ENCODE results near the gene BIK. TPM values are rescaled to one million over a fixed set of nuclear protein-coding genes. Genes with fewer than 3 reads are reported as not detected.
A peak's percentile ranks its signal among the peaks of the same experiment; 100 is the strongest.
"Not testable (repeated sequence)": the region's sequence is repeated elsewhere in the genome, so short reads cannot be mapped to it uniquely, and the experiment has no call there.

BIK gene
- total RNA-seq, 4 donors from 2014 or later = 7.4 to 16.5 (median 15.6) TPM; not detected in 1

DNA sequence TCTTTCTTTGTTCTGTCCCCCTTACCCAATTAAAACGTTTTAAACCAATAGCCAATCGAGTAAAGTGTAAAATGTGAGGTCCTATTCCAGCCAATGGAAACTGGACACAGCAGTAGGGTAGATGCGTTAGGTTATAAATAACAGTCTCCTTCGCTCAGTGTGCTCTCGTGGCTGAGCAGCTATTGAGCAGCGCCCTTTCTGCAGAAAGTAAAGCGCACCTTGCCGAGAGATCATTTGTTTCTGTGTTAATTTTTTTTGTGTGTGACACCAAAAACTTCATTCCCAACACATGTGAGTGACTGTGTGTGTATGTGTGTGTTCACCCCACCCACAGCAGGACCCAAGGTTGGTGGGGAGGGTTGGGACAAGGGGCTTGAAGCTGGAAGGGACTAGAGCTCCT is 14.1 kb upstream of the BIK start:
- Histone ChIP-seq H3K36me3 (no peaks in the 10 kb centered on the region), H3K4me1 (no peaks in the 10 kb centered on the region), H3K9me3 (peaks cover 0 to 9% (median 0%) of the 10 kb centered on the region in 4 donors), H3K4me3 (no peak overlapping the region), H3K27me3 (no peaks in the 10 kb centered on the region), H3K27ac (no peak overlapping the region)
- TF ChIP-seq, protein P1, sequence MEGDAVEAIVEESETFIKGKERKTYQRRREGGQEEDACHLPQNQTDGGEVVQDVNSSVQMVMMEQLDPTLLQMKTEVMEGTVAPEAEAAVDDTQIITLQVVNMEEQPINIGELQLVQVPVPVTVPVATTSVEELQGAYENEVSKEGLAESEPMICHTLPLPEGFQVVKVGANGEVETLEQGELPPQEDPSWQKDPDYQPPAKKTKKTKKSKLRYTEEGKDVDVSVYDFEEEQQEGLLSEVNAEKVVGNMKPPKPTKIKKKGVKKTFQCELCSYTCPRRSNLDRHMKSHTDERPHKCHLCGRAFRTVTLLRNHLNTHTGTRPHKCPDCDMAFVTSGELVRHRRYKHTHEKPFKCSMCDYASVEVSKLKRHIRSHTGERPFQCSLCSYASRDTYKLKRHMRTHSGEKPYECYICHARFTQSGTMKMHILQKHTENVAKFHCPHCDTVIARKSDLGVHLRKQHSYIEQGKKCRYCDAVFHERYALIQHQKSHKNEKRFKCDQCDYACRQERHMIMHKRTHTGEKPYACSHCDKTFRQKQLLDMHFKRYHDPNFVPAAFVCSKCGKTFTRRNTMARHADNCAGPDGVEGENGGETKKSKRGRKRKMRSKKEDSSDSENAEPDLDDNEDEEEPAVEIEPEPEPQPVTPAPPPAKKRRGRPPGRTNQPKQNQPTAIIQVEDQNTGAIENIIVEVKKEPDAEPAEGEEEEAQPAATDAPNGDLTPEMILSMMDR (IDR thresholded peaks at IDR 0.05) = no peak
- no peak for TF ChIP-seq POLR2A (IDR thresholded peaks at IDR 0.05)
- no peak for DNase-seq

- TF ChIP-seq, protein P1 (IDR thresholded peaks at IDR 0.05) = no peak
- TF ChIP-seq POLR2A (IDR thresholded peaks at IDR 0.05) = no peak
- no peaks in the 10 kb centered on the region for H3K27me3 ChIP-seq
- H3K36me3 ChIP-seq = no peaks in the 10 kb centered on the region
- no peak overlapping the region for H3K27ac ChIP-seq
- no peak for DNase-seq
- H3K4me1 ChIP-seq = peaks cover 0 to under 1% (median 0%) of the 10 kb centered on the region in 4 donors
- H3K9me3 ChIP-seq = peaks cover 0 to 9% (median 0%) of the 10 kb centered on the region in 4 donors
- no peak overlapping the region for H3K4me3 ChIP-seq
Measured at GRCh38 chr22:43098356-43098755, 12.2 kb upstream of the BIK start.

- H3K4me3 ChIP-seq = no peak overlapping the region
- DNase-seq = no peak
- peaks cover 0 to 7% (median 0%) of the 10 kb centered on the region in 4 donors for H3K4me1 ChIP-seq
- H3K36me3 ChIP-seq = no peaks in the 10 kb centered on the region
- no peak overlapping the region for H3K27ac ChIP-seq
- no peaks in the 10 kb centered on the region for H3K27me3 ChIP-seq
- H3K9me3 ChIP-seq = peaks cover 0 to 9% (median 0%) of the 10 kb centered on the region in 4 donors
- TF ChIP-seq, protein P1 (IDR thresholded peaks at IDR 0.05) = no peak
- TF ChIP-seq POLR2A (IDR thresholded peaks at IDR 0.05) = no peak
Measured at GRCh38 chr22:43099095-43099494, 11.5 kb upstream of the BIK start.

DNA sequence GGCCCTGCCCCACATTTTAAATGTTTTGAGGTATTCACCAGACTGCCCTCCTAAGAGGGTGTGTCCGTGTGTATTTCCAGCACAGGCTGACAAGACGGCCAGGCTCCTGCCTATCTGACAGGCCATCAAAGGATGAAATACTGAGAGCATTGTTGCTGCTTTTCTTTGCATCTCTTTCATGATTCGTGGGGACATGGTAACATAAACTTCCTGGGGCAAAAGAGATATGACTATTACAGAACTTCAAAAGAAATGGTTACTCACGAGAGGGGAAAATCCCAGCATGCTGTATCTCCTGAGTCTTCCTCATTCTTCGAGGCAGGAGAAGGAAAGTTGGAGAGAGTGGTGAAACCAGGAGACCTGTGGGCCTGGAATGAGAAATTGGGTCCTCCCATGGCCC is 10.3 kb upstream of the BIK start:
- H3K27ac ChIP-seq = no peak overlapping the region
- H3K4me3 ChIP-seq = no peak overlapping the region
- H3K36me3 ChIP-seq = no peaks in the 10 kb centered on the region
- H3K27me3 ChIP-seq = no peaks in the 10 kb centered on the region
- TF ChIP-seq, protein P1 (IDR thresholded peaks at IDR 0.05) = no peak
- TF ChIP-seq POLR2A (IDR thresholded peaks at IDR 0.05) = no peak
- DNase-seq = no peak
- H3K9me3 ChIP-seq = peaks cover 0 to 9% (median 0%) of the 10 kb centered on the region in 4 donors
- H3K4me1 ChIP-seq = peaks cover 0 to 11% (median 2%) of the 10 kb centered on the region in 4 donors

- peaks cover 0 to 11% (median 2%) of the 10 kb centered on the region in 4 donors for H3K4me1 ChIP-seq
- H3K36me3 ChIP-seq = no peaks in the 10 kb centered on the region
- H3K4me3 ChIP-seq = no peak overlapping the region
- peaks cover 0 to 9% (median 0%) of the 10 kb centered on the region in 4 donors for H3K9me3 ChIP-seq
- no peak for DNase-seq
- TF ChIP-seq, protein P1 (IDR thresholded peaks at IDR 0.05) = no peak
- TF ChIP-seq POLR2A (IDR thresholded peaks at IDR 0.05) = no peak
- no peaks in the 10 kb centered on the region for H3K27me3 ChIP-seq
- H3K27ac ChIP-seq = no peak overlapping the region
Measured at GRCh38 chr22:43101306-43101705, 9.2 kb upstream of the BIK start.

- not testable (repeated sequence) for H3K9me3 ChIP-seq, H3K4me3 ChIP-seq, H3K36me3 ChIP-seq, H3K27me3 ChIP-seq
- Histone ChIP-seq H3K4me1 (peaks cover 0 to 11% (median 2%) of the 10 kb centered on the region in 4 donors), H3K27ac (peak overlapping the region in 2 of 4 donors; percentile 35 to 36)
- peak in 2 of 3 donors; percentile 68 to 90 for DNase-seq
Measured at GRCh38 chr22:43104056-43104625, 6.4 kb upstream of the BIK start.

DNA sequence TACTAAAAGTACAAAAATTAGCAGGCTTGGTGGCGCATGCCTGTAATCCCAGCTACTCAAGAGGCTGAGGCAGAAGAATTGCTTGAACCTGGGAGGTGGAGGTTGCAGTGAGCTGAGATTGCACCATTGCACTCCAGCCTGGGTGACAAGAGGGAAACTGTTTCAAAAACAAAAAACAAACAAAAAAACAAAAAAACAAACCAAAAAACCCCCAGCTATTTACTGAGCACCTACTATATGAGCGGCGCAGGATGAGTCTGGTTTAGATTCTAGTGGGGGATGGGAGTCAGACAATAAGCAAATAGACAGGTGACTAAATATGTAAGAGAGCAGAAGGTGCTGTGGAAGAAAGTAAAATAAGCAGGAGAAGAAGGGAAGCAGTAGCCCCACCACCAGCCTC is 5.6 kb upstream of the BIK start:
- not testable (repeated sequence) for H3K9me3 ChIP-seq, H3K27me3 ChIP-seq, H3K27ac ChIP-seq, DNase-seq, H3K4me3 ChIP-seq, H3K36me3 ChIP-seq
- peaks cover 0 to 13% (median 2%) of the 10 kb centered on the region in 4 donors for H3K4me1 ChIP-seq
